CD4-positive, alpha-beta T cell treated with Interferon alpha-2 for 1 hour (primary cell): Measurements from ENCODE around the gene TMEM39B.
"Not testable (repeated sequence)": the region's sequence is repeated elsewhere in the genome, so short reads cannot be mapped to it uniquely, and the experiment has no call there.

Experiments
- DNase-seq, 2 donors: peaks; one replicate each; pipeline ENCODE4 v3.0.0-alpha.2; 2020 to 2022

The TMEM39B gene

GRCh38 chr1:32071758-32072621 is 749 bp upstream of the TMEM39B start:
- DNase-seq, result no peak

- no peak for DNase-seq
These were observed 825 bp downstream of the TMEM39B start for GRCh38 chr1:32073299-32074229.

- no peak for DNase-seq
These were observed 2.1 kb downstream of the TMEM39B start for GRCh38 chr1:32074841-32075240.

- DNase-seq, result no peak
These were observed 4.7 kb downstream of the TMEM39B start for GRCh38 chr1:32077451-32077850.

GRCh38 chr1:32082022-32082421 is 9.3 kb downstream of the TMEM39B start:
- DNase-seq, result no peak

GRCh38 chr1:32086381-32086780 is 13.6 kb downstream of the TMEM39B start:
- DNase-seq, result not testable (repeated sequence)

- no peak for DNase-seq
These were observed 18.4 kb downstream of the TMEM39B start for GRCh38 chr1:32091176-32091575.

GRCh38 chr1:32091591-32091990 is 18.9 kb downstream of the TMEM39B start:
- no peak for DNase-seq

GRCh38 chr1:32094746-32095521 is 22.2 kb downstream of the TMEM39B start:
- no peak for DNase-seq

- DNase-seq, result no peak
These were observed 26.7 kb downstream of the TMEM39B start for GRCh38 chr1:32099426-32099825.

- no peak for DNase-seq
These were observed 27.6 kb downstream of the TMEM39B start for GRCh38 chr1:32100359-32100758.

GRCh38 chr1:32100807-32101708 is 28.3 kb downstream of the TMEM39B start:
- no peak for DNase-seq

GRCh38 chr1:32104127-32104526 is 31.4 kb downstream of the TMEM39B start:
- DNase-seq, result no peak

- DNase-seq, result no peak
These were observed 32.6 kb downstream of the TMEM39B start for GRCh38 chr1:32105338-32105737.

- DNase-seq, result no peak
These were observed 34.0 kb downstream of the TMEM39B start for GRCh38 chr1:32106663-32107275.

GRCh38 chr1:32107742-32108661 is 35.3 kb downstream of the TMEM39B start, which contains the start of gene KPNA6:
Gene KPNA6 (plus strand): TSS chr1:32108056. CDS start chr1:32108131, 75 bp downstream.
- peak; percentile 93 to 96 for DNase-seq

GRCh38 chr1:32111040-32111623 is 38.4 kb downstream of the TMEM39B start:
- no peak for DNase-seq

- DNase-seq, result no peak
These were observed 39.0 kb downstream of the TMEM39B start for GRCh38 chr1:32111789-32112188.

- DNase-seq, result peak in 1 of 2 donors; percentile 25
These were observed 40.2 kb downstream of the TMEM39B start for GRCh38 chr1:32112806-32113375.
